Mucosa of descending colon (tissue), 3 donors: Measurements from ENCODE around the gene CDC42EP2. TPM values are rescaled to one million over a fixed set of nuclear protein-coding genes. Genes with fewer than 3 reads are reported as not detected.

ENCODE experiments used
- ATAC-seq: fragments of 200-7000 bp; cut with Tn5 transposase; one replicate; pipeline ENCODE4 v1.9.1; 2020; ENCODE audit warnings: mild to moderate bottlenecking, moderate library complexity
- DNase-seq, 3 donors: peaks; one replicate each; pipeline ENCODE4 v3.0.0-alpha.2; 2020
- H3K36me3 ChIP-seq: fragments of 200-600 bp; one replicate; pipeline ENCODE4 v1.8.0; 2021; ENCODE audit warnings: low read depth, mild to moderate bottlenecking
- H3K4me1 ChIP-seq: fragments of 200-600 bp; one replicate; pipeline ENCODE4 v1.8.0; 2021; ENCODE audit warnings: low read depth, mild to moderate bottlenecking
- H3K4me3 ChIP-seq: fragments of 200-600 bp; one replicate; pipeline ENCODE4 v1.8.0; 2021; ENCODE audit warnings: mild to moderate bottlenecking
- H3K9me3 ChIP-seq: fragments of 200-600 bp; one replicate; pipeline ENCODE4 v1.8.0; 2021; ENCODE audit warnings: mild to moderate bottlenecking
- intact Hi-C, 2 donors: fragments of 100-400 bp; cut with DNase I in 1 of 2; cut with micrococcal nuclease in 1 of 2; formaldehyde crosslinking; loops; one replicate each; pipeline versions ENCODE4 v1.11.0 to v1.11.1; 2022; cut with DNase I, micrococcal nuclease
- total RNA-seq, 3 donors: library from RNA; stranded (reverse); fragmentation: NEBNext Ultra II Directional in 2 of 3; extraction: Animal tissue kit (Norgen Biotek cat#: 25700) in 2 of 3; gene quantifications; one replicate each; pipeline versions ENCODE4 v1.2.1 to v1.2.4, GENCODE V29; 2021 to 2023
- TF ChIP-seq, protein P1 (sequence below): fragments of 200-600 bp; IDR thresholded peaks from one replicate; pipeline ENCODE4 v1.8.0; 2022; ENCODE audit warnings: antibody characterized with exemption, mild to moderate bottlenecking
- donor health status: DM: no; HTN: no; CAD: no; lungs with moderate emphysema.
- donor health status: DM: no; HTN: no; CAD: no.
- donor health status: DM: no; HTN: yes; CAD: no.

The CDC42EP2 gene
- total RNA-seq, 3 donors from 2014 or later, result 7.0 to 27.4 (median 11.6) TPM

DNA sequence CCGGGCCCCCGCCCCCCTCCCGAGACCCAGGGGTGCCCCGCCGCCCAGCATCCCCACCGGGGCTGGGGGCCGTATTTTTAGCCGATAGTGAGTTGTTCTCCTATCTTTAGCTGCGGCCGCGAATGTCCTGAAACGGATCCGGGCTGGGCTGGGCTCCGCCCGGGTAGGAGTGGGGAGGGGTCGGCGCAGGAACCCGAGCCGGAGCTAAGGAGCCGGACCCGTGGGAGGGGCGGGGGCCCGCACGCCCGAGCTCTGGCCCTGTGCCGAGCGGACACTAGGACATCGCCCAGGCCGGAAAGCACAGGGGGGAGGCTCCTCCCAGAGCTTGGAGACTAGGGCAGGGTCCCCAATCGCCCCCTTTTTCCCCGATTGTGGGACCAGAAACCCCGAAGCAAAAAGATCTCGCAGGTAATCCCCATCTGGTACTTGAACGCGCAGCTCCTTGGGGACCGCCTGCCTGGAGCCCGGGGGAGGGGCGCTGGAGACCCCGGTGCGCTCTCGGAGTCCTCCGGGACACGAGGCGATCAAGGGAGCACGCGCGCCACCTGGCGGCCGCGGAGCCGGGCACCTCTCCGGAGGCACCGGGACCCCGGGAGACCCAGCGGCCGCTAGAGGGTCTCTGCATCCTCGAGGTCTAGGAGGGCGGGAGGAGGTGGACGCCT is 669 bp downstream of the CDC42EP2 start:
- H3K9me3 ChIP-seq, result no peaks in the 10 kb centered on the region
- TF ChIP-seq, protein P1, sequence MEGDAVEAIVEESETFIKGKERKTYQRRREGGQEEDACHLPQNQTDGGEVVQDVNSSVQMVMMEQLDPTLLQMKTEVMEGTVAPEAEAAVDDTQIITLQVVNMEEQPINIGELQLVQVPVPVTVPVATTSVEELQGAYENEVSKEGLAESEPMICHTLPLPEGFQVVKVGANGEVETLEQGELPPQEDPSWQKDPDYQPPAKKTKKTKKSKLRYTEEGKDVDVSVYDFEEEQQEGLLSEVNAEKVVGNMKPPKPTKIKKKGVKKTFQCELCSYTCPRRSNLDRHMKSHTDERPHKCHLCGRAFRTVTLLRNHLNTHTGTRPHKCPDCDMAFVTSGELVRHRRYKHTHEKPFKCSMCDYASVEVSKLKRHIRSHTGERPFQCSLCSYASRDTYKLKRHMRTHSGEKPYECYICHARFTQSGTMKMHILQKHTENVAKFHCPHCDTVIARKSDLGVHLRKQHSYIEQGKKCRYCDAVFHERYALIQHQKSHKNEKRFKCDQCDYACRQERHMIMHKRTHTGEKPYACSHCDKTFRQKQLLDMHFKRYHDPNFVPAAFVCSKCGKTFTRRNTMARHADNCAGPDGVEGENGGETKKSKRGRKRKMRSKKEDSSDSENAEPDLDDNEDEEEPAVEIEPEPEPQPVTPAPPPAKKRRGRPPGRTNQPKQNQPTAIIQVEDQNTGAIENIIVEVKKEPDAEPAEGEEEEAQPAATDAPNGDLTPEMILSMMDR, result peak; percentile 91
- H3K36me3 ChIP-seq, result no peaks in the 10 kb centered on the region
- intact Hi-C loops, result loop anchor here in 1 of 2 donors (2.0 kb wide), 1 partner anchor 41 kb away; no protein-coding TSS in a partner anchor
- DNase-seq (peak; percentile 86 to 92 (median 89)), ATAC-seq (peak; percentile 57)
- H3K4me1 ChIP-seq, result peaks cover 23% of the 10 kb centered on the region
- peak overlapping the region; percentile 81 for H3K4me3 ChIP-seq

GRCh38 chr11:65315866-65316226 is 1.2 kb downstream of the CDC42EP2 start:
- H3K4me1 ChIP-seq, result peaks cover 23% of the 10 kb centered on the region
- no peak for ATAC-seq
- intact Hi-C loops, result loop anchor here in 1 of 2 donors (2.0 kb wide), 1 partner anchor 41 kb away; no protein-coding TSS in a partner anchor

DNA sequence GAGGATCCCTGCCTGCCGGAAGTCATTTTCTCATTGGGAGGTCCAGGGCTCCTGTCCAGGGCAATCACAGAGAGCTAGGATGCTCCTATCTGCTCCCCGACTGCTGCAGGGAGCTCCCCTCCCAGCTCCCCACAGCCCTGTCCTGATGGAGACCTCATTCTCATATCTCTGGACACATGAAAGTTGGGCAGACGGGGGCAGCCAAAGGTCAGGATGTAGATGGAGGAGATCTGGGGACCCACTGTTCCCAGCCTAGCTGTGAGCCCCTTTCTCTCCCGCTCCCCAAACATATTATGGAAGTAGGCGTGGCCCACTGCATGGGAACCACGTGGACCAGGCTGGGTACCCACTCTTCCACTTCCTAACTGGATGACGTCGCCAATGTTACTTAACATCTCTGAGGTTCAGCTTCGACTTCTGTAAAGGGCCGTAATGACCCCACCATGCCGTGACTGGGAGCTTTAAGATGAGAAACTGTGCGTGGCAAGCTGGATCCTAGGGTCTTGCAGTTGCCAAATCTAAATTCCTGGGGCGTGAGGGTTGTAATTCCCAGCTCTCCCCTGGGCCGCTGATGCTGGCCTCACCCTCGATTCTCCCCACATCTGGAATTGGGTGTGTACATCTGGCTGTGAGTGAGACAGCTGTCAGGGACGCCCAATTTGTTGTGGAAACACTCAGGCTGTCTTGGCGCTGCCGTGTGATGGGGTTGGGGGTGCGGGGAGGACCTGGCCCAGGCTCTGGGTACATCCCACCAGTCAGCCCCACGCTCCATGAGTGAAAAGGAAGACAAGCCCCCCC is 1.8 kb downstream of the CDC42EP2 start:
- Histone ChIP-seq H3K9me3 (no peaks in the 10 kb centered on the region), H3K4me1 (peaks cover 23% of the 10 kb centered on the region), H3K36me3 (no peaks in the 10 kb centered on the region), H3K4me3 (no peak overlapping the region)
- peak; percentile 1 for ATAC-seq
- DNase-seq, result peak; percentile 24 to 40 (median 36)
- intact Hi-C loops, result no loop called here
- TF ChIP-seq, protein P1, result no peak

More at GRCh38 chr11:65315866-65316226, 1.2 kb downstream of the CDC42EP2 start:
- DNase-seq, result no peak
- Histone ChIP-seq H3K36me3 (no peaks in the 10 kb centered on the region), H3K4me3 (peak overlapping the region; percentile 81), H3K9me3 (no peaks in the 10 kb centered on the region)
- TF ChIP-seq, protein P1, result no peak

DNA sequence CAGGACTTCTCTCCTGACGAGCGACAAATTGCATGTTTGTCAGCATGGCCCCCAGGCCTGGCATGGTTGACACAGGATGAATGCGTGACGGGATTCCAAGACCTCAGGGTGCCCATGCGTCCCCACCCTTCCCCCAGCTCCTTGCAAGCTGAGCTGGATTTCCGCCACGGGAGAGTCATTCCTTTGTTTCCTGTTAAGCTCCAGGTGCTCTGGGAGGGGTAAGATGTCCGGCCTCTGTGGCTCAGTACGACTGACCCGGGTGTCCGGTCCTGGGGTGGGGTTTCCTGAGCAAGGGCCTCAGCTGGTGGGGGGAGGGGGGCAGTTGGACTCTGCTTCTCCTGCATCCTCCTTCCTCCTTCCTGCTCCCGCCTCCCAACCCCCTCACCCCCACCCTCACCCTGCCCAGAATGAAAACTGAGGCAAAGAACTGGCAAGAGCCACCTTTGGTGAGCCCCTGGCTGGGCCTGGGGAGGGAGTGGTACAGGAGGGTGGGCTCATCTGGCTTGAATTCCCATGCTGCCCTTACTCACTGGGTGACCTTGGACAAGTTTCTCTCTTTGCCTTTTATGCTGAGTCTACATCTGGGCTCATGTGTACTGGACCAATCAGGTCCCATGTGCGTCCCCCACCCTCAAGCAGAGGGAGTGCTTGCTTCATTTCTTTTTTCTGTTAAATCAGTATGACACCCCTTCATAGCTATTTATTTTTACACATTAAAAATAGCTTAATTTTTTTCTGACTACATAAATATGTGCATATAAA is 2.5 kb downstream of the CDC42EP2 start:
- DNase-seq (peak; percentile 83 to 89 (median 87)), ATAC-seq (peak; percentile 55)
- TF ChIP-seq, protein P1, result no peak
- Histone ChIP-seq H3K4me1 (peaks cover 23% of the 10 kb centered on the region), H3K36me3 (no peaks in the 10 kb centered on the region), H3K9me3 (no peaks in the 10 kb centered on the region), H3K4me3 (no peak overlapping the region)
- intact Hi-C loops, result no loop called here

- intact Hi-C loops, result loop anchor here in 1 of 2 donors (5.0 kb wide), 1 partner anchor 43 kb away; no protein-coding TSS in a partner anchor
- H3K4me3 ChIP-seq, result no peak overlapping the region
- TF ChIP-seq, protein P1, result no peak
- peaks cover 11% of the 10 kb centered on the region for H3K4me1 ChIP-seq
- DNase-seq (no peak), ATAC-seq (no peak)
- no peaks in the 10 kb centered on the region for H3K36me3 ChIP-seq
- no peaks in the 10 kb centered on the region for H3K9me3 ChIP-seq
These were observed 5.9 kb downstream of the CDC42EP2 start for GRCh38 chr11:65320386-65321075.
